ENCODE data around the gene EPC2.
"Not testable (repeated sequence)": the region's sequence is repeated elsewhere in the genome, so short reads cannot be mapped to it uniquely, and the experiment has no call there.

EPC2 gene

DNA sequence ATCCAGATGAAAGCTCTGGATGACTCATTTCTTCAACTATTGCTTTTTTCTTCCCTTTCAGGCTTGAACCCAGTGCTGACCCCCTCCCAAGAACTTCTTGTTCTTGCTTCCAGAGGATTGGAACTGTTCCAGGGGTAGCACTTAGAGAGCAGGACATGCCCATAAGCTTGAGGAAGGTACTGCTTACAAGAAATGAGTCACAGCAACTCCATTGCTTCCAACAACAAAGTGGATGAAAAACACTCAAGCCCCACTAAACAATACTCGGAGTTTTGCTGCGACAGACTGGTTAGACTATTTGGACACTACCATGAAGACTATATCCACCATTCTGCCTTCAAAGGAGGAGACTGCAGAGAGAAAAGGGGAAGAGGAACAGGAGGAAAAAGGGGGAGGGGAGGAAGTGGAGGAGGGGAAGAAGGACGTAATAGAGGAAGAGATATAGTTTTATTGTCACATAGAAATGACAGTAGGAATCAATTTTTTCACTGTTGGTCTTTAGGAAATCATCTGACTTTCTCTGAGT is 1.6 kb upstream of the EPC2 start:
- DNase-seq, result peak; percentile 66

DNA sequence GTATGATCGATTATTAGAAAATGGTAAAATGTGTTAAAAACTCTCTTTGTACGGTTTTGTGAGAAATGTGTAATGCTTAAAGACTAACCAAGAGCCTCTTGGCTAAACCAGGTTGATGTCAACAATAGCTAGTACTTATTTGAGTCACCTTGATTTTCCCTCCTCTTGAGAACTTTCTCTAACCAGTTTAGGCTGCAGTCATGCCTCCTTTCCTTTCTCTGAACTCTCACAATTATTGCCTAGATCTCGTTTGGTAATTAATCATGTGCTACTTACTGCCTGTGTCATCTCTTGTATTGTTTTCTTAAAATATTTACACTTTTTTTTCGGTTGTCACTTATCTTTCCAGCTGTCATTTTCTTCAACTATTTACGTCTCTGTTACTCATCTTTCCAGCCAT is 1.1 kb upstream of the EPC2 start:
- DNase-seq, result no peak

DNA sequence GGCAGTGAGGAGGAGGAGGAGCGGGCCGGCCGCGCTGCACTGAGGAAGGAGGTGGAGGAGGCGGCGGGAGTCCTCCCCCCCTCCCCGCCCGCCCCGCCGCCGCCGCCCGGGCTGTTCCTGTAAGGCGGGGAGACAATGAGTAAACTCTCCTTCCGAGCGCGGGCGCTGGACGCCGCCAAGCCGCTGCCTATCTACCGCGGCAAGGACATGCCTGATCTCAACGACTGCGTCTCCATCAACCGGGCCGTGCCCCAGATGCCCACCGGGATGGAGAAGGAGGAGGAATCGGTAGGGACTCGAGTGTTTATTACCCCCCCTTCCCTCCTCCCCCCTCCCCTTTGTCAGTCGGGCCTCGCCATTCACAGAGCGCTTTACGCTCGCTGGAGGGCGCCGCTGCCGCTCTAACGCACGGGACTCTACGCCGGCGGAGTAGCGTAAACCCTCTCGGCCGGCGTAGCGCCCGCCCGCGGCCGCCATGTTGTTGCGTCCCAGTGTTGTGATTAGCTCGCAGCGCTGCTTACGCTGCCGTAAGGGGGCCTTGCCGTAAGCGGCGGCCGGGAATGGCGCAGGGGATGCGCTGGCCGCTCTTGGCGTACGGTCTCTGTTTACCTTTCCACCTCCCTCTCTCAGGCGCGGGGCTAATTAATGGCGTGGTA is 460 bp downstream of the EPC2 start:
- DNase-seq, result peak; percentile 66

DNA sequence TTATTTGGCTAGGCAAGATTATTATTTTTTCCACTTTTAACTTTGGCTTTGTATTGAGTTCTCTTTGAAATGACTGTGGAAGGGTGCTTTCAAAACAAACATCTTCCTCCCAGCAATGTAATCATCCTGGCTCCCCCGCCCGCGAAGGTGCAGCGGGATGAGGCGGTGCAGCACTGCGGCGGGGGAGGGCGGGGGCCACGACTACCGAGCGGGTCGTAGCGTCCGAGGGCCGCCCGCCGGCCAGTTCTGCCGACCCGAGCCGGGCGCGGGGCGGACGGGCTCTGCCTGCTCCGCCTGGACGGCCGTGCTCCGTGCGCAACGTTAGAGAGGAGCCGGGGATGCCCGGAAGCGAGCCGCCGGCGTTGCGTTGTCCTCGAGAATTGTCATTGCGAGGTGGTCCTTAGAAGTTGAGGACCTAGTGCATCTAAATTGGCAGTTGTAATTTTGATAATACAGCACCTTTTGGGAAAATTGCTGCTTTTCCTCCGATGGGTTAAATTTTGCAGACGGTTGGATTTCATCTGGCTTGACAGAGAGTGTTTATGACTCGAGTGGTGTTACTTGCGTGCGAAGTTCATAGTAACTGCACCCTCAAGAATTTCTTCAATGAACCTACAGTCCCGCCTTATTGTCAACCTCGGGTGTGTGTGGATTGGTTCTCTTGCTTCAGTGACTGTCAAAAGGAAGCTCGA is 1.1 kb downstream of the EPC2 start:
- peak; percentile 72 for DNase-seq

DNA sequence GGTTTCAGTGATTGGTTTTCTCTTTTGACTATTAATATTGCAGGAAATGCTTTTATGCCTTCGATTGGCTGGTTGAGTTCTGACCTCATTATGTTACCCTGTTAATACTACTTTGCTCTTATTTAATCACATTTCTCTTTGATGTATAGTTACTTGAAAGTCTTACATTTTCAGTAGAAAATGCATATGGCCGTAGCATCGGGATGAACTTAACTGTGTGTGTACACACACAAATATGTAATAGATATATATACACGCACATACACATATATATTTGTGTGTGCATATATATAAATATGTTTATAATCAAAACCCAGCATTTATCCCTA is 1.6 kb downstream of the EPC2 start:
- no peak for DNase-seq

DNA sequence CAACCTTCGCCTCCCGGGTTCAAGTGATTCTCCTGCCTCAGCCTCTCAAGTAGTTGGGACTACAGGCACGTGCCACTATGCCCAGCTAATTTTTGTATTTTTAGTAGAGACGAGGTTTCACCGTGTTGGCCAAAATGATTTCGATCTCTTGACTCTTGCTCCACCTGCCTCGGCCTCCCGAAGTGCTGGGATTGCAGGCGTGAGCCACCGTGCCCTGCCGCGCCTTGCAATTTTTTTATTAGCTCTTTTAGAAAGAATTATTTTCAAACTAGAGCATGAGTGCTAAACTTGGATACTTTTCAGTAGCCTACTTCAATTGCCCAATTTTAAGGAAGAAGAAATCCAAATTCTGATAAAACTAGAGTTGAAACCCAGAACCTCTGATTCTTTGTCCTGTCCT is 3.2 kb downstream of the EPC2 start:
- DNase-seq, result not testable (repeated sequence)

DNA sequence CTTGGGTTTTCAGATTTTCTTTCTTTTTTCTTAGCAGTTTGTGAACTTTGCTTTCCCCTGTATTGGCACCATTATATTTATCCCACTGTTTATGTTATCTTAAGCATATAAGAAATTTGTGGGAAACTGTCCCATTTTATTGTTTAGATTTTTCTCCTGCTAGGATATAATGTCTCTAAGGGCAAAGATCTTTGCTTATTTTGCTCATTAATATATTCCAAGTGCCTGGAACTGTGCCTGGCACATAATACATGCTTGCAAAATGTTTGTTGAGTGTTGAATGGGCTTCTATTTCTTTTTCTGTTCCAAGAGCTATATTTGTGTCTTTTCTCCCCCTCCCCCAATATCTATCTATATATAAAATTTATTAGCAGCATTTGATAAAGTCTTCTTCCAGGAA is 5.4 kb downstream of the EPC2 start:
- no peak for DNase-seq

DNA sequence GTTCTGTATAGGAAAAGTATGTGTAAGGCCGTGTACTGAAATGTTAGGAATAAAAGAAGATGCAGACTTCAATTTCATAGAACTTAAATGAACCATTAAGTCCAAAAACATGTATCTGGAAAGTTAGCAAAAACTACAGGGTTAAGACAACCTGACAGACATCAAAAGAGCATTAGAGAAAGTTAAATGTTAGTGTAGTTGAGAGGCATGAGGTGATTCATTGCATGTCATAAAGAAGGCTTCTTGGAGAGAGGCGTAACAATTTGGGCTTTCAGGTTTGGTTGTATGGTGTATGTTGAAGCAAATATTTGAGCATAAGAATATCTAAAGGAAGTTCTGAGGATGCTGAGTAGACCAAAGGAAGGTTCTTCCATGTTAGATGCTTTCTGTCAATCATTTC is 6.3 kb downstream of the EPC2 start:
- DNase-seq, result no peak

DNA sequence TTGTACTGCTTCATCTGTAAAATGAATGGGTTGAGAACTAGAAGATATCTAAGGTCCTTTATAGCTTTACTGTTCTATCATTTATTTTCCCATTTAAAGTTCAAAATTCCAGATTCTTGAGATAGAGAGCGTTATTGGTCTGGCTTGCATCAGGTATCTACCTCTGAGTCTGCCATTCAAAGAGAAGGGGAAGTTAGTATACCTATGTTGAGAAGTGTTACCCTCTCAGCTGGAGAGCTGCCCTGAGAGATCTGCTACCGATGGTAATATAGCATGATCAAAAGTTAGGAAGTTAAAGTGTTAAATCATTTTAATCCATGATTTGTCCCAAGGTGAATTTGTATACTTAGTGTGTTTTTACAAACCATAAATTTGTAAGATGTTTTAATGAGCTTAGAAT is 7.4 kb downstream of the EPC2 start:
- DNase-seq, result no peak

DNA sequence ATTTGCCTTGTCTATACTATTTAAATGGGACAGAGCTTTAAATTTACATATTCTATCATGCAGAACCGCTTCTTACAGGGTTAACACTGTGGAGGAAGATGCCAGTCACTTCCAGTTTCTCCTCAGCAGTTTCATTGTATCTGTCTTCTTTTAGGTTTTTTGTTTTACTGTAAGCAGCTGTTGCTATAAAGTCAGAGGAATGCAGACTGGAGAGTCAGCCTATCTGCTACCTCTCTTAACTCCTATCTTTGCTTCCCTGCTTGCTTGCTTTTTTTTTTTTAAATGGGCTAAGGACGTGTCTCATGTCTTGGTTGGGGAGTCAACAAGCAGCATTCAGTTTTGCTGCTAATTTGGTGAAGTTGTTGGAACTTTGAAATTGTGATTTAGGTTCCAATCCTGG is 8.9 kb downstream of the EPC2 start:
- DNase-seq, result no peak

DNA sequence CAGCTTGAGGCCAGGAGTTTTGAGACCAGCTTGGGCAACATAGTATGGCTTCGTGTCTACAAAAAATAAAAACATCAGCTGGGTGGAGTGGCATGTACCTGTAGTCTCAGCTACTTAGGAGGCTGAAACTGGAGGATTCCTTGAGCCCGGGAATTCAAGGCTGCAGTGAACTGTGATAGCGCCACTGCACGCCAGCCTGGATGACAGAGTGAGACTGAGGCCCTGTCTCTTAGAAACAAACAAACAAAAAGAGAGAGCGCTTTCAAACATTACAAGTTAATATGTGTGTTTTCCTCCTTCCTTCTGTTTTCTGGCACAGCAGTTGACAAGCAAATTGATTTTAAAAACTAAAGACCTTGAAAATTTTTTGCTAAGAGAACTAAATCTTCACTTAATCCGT is 9.9 kb downstream of the EPC2 start:
- DNase-seq, result no peak

DNA sequence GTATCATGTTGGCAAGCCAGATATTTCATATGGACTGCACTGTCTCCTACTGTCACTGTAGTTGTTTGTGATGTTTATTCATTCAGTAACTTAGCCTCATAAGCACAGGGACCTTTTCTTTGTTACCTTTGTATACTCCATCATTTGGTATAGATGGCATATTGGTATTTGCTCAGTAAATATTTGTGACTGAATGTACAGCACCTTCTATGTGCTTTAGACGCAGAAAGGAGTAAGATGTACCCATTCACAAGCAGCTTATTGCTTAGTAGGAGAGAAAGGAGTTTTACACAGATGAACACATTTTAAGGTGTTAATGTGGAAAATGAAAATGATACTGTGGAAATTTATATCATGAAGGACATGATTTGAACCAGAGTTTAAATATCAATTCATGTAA is 12.0 kb downstream of the EPC2 start:
- no peak for DNase-seq

DNA sequence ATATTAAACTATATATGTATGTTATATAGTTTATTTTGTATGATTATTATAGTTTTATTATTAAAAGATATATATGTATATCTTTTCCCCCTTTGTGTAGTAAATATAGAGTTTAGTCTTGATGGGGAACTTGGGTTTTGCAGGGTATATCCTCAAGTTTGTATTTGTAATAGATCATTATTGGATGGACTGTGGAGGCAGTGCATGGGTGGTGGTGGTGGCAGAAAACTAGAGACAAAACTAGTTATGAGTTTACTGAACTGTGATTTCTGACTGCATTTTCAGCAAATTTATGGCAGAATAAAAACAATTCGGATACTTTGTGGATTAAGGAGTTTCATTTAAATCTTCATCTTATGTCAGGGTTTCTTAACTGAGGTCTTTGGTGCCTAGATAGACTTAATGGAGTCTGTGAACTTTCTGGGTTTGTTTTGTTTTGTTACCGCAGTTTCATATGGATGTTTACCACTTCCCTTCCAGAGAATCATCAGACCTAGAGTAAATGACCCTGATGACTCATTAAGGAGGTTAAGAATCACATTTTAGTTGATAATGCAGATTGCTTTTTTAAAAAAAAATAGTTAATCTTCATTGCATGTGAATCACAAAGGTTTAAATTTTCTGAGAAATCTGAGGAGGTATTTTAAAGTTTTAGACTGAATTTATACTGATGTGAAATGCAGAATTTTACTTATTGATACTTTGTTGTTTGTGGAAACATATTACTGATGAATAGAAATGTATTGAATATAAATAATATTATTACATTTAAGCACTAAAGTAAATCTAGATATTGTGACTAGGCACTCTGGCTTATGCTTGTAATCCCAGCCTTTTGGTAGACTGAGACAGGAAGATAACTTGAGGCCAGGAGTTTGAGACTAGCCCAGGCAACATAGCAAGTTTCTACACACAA is 14.5 kb downstream of the EPC2 start:
- no peak for DNase-seq

DNA sequence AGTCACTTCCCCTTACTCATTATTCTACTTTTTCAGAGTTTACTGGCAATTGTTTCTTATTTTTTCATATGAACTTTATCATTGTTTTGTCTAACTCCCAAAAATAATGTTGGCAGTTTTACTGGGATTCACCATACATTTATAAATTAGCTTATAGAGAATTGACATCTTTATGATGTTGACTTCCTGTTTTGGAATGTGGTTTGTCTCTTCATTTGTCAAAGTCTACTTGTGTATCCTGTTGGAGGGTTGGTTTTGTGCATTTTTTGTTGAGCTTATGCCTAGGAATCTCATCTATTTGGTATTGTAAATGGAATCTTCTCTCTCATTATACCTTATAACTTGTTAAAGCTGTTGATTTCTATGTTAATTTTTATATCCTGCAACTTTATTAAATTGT is 16.4 kb downstream of the EPC2 start:
- no peak for DNase-seq

DNA sequence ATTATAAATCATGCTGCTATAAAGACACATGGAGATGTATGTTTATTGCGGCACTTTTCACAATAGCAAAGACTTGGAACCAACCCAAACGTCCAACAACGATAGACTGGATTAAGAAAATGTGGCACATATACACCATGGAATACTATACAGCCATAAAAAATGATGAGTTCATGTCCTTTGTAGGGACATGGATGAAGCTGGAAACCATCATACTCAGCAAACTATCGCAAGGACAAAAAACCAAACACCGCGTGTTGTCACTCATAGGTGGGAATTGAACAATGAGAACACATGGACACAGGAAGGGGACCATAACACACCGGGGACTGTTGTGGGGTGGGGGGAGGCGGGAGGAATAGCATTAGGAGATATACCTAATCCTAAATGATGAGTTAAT is 17.8 kb downstream of the EPC2 start:
- not testable (repeated sequence) for DNase-seq

DNA sequence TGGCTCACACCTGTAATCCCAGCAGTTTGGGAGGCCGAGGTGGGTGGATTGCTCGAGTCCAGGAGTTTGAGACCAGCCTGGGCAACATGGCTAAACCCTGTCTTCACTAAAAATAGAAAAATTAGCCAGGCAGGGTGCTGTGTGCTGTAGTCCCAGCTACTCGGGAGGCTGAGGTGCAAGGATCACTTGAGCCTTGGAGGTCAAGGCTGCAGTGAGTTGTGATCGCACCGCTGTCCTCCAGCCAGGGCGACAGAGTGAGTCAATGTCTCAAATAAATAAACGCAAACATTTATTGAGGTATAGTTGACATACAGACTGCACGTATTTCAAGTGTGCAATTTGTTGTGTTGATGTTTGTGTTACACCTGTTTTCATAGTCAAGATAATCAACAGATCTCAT is 19.7 kb downstream of the EPC2 start:
- no peak for DNase-seq

DNA sequence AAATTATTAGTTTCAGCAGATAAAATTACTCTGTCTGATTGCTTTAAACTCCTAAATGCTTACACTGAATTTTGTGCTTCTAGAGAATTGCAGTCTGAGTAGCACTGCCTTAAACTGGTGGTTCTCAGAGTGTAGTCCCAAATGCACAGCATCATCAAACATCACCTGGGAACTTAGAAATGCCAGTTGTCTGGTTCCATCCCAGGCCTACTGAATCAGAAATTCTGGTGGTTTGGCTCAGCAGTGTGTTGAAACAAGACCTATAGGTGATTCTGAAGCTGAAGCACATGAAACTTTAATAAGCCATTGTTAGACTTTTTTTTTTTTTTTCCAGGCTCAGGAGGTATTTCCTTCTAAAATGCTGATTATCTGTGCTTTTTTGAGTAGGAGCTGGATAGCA is 22.0 kb downstream of the EPC2 start:
- no peak for DNase-seq

DNA sequence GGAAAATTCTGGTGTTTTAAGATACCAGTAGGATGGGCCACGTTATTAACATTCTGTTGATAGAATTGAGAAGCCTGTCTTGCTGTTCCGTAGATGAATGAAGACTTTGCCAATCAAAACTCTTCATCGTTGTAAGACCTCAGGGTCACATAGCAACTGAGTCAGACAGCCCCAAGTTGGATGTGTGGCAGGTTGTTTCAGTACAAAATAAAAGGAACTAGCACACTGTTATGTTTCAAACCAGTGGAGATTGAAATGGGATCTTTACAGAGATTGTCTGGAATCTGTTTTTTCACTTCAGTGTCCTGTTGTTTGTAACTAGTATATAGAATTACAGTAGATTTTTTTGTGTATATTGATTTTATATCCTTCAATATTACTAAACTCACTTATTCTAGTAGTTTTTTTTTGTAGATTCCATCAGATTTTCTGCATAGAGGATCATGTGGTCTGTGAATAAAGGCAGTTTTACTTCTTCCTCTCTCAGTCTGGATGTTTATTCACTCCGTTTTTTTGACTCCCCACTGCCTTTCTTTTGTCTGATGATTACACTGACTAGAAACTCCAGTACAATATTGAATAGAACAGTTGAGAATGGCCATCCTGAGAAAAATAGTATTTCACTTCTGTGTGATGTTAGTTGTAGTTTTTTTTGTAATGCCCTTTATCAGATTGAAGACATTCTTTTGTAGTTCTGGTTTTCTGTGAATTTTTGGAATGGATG is 22.7 kb downstream of the EPC2 start:
- DNase-seq, result no peak

DNA sequence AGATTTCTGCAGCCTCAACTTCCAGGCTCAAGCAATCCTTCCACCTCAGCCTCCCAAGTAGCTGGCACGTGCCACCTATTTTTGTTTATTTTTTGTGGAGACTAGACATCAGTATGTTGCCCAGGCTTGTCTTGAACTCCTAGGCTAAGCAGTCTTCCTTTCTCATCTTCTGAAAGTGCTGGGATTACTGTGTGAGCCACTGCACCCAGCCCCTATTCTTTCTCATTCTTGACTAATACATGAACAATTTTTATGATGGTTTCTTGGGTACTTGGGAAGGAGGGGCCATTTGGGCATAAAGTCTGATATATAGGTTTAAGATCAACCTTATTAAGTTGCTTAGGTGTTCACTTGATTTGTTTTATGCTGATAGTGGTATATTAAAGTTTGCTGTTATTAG is 26.2 kb downstream of the EPC2 start:
- DNase-seq, result no peak

DNA sequence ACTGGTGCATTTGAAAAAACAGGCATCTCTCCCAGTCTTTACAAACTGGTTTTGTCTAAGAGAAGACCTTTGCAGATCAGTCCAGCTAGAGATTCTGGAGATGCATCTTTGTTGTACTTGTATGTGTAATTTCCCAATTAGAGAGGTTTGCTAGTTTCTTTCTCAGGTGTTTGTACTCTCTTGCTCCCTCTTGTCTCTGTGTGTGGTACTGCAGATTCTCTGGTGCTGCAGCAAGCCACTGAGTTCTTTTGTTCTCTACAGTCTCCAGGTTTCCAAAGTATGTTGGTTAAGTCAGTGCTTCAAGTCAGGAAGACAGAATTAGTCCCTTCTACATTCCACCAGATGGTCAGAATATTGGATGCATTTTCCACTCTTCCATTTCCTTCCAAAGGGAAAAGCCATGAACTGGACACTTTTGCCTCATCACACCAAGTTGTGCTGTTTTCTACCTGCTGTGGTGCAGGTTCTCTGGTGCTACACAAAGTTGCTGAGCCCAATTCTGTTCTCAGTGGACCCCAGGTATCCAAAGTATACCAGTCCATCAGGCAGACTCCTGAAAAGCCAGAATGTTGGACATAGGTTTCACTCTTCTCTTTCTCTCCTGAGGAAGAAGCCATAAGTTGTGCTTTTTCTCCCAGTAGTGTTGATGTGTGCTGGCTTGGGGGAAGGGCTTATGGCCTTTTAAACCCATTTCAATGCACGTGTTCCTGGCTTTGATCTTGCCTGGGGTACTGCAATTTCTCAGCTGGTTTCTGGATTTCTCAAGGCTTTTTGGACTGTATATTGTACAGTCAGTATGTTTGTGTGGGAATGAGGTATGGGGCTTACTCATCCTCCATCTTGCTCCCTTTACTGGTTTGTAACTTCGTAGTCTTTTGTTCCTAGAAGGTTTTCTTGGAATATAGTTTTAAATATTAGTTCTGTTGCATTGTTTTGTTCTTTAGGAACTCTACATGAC is 29.8 kb downstream of the EPC2 start:
- no peak for DNase-seq

DNA sequence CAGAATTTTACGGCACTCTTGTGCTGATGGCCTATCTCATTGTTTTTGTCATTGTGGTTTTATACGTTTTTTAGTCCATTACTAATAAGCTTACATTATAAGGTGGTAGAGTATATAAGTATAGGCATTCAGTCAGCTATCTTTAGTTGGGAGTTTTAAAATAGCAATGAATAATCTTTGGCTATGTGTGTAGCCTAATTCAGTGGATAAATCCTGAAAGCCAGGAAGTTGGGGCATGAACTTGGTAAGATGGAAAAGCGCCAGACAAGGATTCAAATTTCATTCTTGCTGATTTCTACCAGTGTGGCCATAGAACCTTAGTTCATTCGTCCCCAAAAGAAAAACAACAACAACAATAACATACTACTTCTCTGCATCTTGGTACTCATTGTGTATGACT is 31.2 kb downstream of the EPC2 start:
- DNase-seq, result no peak

All from GF-D8 (cell line).